GM12878 (cell line): ENCODE measurements around the gene ATP5PD.

Experiments used
- ATF2 ChIP-seq: IDR thresholded peaks from 2 replicates; pipeline ENCODE4 v1.6.1; 2012; ENCODE audit warnings: low read length, inconsistent platforms
- CTCF ChIP-seq, 3 experiments: IDR thresholded peaks in 2 of 3; conservative IDR thresholded peaks in 1 of 3; 2 replicates each; pipeline ENCODE4 v1.5.1; 2011; ENCODE audit warnings: low read depth in 3 of 3, low read length in 3 of 3, mild to moderate bottlenecking in 3 of 3, control low read depth in 2 of 3, moderate library complexity in 2 of 3, inconsistent platforms in 1 of 3, mixed read lengths in 1 of 3; ENCODE audit not compliant: control insufficient read depth in 2 of 3, insufficient read depth in 1 of 3; ENCODE audit errors: extremely low read depth in 1 of 3
- E2F4 ChIP-seq: IDR thresholded peaks from 2 replicates; pipeline ENCODE4 v1.6.1; 2012; ENCODE audit warnings: low read depth, low read length, improper control_type of control experiment
- ELK1 ChIP-seq: IDR thresholded peaks from 2 replicates; pipeline ENCODE4 v1.6.1; 2012; ENCODE audit warnings: low read depth, low read length, improper control_type of control experiment
- EP300 ChIP-seq, 2 experiments: fragments of 150-350 bp in 1 of 2; IDR thresholded peaks; 2 replicates each; pipeline ENCODE4 v1.6.1; 2011 to 2012; ENCODE audit warnings: low read depth in 2 of 2, low read length in 2 of 2, borderline replicate concordance in 1 of 2, improper control_type of control experiment in 1 of 2, inconsistent platforms in 1 of 2; ENCODE audit not compliant: control insufficient read depth in 1 of 2
- ESRRA ChIP-seq: IDR thresholded peaks from 2 replicates; pipeline ENCODE4 v1.6.1; 2012; ENCODE audit warnings: mild to moderate bottlenecking, low read length, improper control_type of control experiment
- JUND ChIP-seq: IDR thresholded peaks from 2 replicates; pipeline ENCODE4 v1.6.1; 2012; ENCODE audit warnings: low read depth, mild to moderate bottlenecking, low read length, improper control_type of control experiment, moderate library complexity
- POLR2AphosphoS5 ChIP-seq: IDR thresholded peaks from 2 replicates; pipeline ENCODE4 v1.6.1; 2011; ENCODE audit warnings: mild to moderate bottlenecking, low read length, inconsistent platforms
- RAD21 ChIP-seq: IDR thresholded peaks from 2 replicates; pipeline ENCODE4 v1.6.1; 2011; ENCODE audit warnings: mild to moderate bottlenecking, low read depth, low read length, moderate library complexity; ENCODE audit not compliant: insufficient read depth
- SMAD1 ChIP-seq: fragments of 450-650 bp; IDR thresholded peaks from 2 replicates; pipeline ENCODE4 v1.6.1; 2018; ENCODE audit warnings: mild to moderate bottlenecking, low read depth; ENCODE audit not compliant: partially characterized antibody
- SP1 ChIP-seq: IDR thresholded peaks from one replicate; pipeline ENCODE4 v1.6.1; 2011; ENCODE audit warnings: low read depth, low read length
- SRF ChIP-seq, 2 experiments: IDR thresholded peaks; 2 replicates each; pipeline ENCODE4 v1.6.1; 2011; ENCODE audit warnings: low read depth in 2 of 2, low read length in 2 of 2, mild to moderate bottlenecking in 1 of 2, moderate library complexity in 1 of 2

GRCh38 chr17:75051941-75052340, 5.2 kb upstream of the ATP5PD start:
- TF ChIP-seq SRF (IDR thresholded peaks at IDR 0.05; ENCODE audit: low read depth in 2 of 2, low read length in 2 of 2) = no peak
- no peak for TF ChIP-seq RAD21
- no peak for TF ChIP-seq CTCF (IDR thresholded peaks at IDR 0.05 in 2 of 3, conservative IDR thresholded peaks at IDR 0.05 in 1 of 3; ENCODE audit: control insufficient read depth in 2 of 3, extremely low read depth in 1 of 3, insufficient read depth in 1 of 3, low read depth in 3 of 3, low read length in 3 of 3)
- TF ChIP-seq ELK1 = no peak
- TF ChIP-seq SP1 = no peak
- no peak for TF ChIP-seq EP300 (IDR thresholded peaks at IDR 0.05; ENCODE audit: borderline replicate concordance in 1 of 2, control insufficient read depth in 1 of 2, low read depth in 2 of 2, low read length in 2 of 2)
- TF ChIP-seq E2F4 = no peak
- TF ChIP-seq ESRRA = no peak
- TF ChIP-seq POLR2AphosphoS5 = no peak
- TF ChIP-seq ATF2 = no peak
- no peak for TF ChIP-seq JUND
- no peak for TF ChIP-seq SMAD1
